ENCODE measurements around the gene FAM114A1. TPM values are rescaled to one million over a fixed set of nuclear protein-coding genes. Genes with fewer than 3 reads are reported as not detected.

FAM114A1 gene
- polyA plus RNA-seq, 3 donors: 30.4 to 36.7 (median 32.9) TPM

DNA sequence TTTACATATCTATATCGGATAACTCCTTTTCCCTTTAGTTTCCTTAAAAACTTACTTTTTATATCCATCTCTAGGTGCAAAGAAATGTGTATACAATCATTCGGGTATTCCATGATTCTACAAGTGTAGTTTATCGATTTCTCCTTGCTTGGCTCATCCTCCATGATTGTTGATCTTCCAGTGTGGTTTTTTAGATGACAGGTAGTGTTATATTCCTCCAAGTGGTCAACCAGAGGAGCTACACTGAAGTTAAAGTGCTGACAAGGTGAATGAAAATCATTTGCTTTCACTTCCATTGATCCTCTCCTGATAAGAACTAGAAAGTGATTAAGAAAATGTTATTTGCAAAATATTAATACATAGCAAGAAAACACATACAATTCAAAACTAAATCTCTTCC lies 126.1 kb downstream of the FAM114A1 start:
- DNase-seq (ENCODE audit: low read depth in 3 of 3, low spot score in 2 of 3): no peak

DNA sequence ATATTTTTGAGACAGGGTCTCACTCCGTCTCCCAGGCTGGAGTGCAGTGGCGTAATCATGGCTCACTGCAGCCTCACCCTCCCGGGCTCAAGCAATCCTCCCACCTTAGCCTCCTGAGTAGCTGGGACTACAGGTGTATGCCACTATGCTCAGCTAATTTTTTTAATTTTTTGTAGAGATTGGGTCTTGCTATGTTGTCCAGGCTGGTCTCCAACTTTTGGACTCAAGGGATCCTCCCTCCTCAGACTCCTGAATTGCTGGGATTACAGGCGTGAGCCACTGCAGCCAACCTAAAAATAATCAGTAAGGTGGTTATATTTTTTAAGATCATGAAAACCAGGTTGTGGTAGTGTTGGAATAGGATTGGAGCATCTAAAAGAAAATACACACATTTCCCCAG lies 126.5 kb downstream of the FAM114A1 start:
- DNase-seq (ENCODE audit: low read depth in 3 of 3, low spot score in 2 of 3): no peak

Other genes with a start within 250 kb of the FAM114A1 start
- 10 to 100 TPM; 62.2 to 64.9 (median 64.1) TPM for gene KLF3, start 203.6 kb upstream of the FAM114A1 start, polyA plus RNA-seq (ENCODE audit: insufficient read length in 3 of 3)
- under 1 TPM; 0.64 to 0.87 (median 0.65) TPM for gene TLR10, start 84.8 kb upstream of the FAM114A1 start, polyA plus RNA-seq (ENCODE audit: insufficient read length in 3 of 3)
- 1 to 10 TPM; 3.8 to 5.7 (median 4.6) TPM for gene TLR1, start 63.0 kb upstream of the FAM114A1 start, polyA plus RNA-seq (ENCODE audit: insufficient read length in 3 of 3)
- gene TLR6, start 11.0 kb upstream of the FAM114A1 start, polyA plus RNA-seq (ENCODE audit: insufficient read length in 3 of 3): under 1 TPM; 0.58 to 0.74 (median 0.61) TPM
- 1 to 10 TPM; 2.8 to 4.9 (median 4.8) TPM for gene TMEM156, start 164.6 kb downstream of the FAM114A1 start, polyA plus RNA-seq (ENCODE audit: insufficient read length in 3 of 3)
- 10 to 100 TPM; 44.6 to 49.0 (median 47.2) TPM for gene KLHL5, start 194.4 kb downstream of the FAM114A1 start, polyA plus RNA-seq (ENCODE audit: insufficient read length in 3 of 3)